ENCODE data around the gene PDCD2L. TPM values are rescaled to one million over a fixed set of nuclear protein-coding genes. Genes with fewer than 3 reads are reported as not detected.

Gene PDCD2L
- total RNA-seq, 1 experiment from 2014 or later = 33.2 TPM

GRCh38 chr19:34391813-34392212 is 12.4 kb upstream of the PDCD2L start:
- H3K4me3 ChIP-seq (ENCODE audit: low read depth, low read length) = no peak overlapping the region
- no peaks in the 10 kb centered on the region for H3K4me1 ChIP-seq
- H3K9me3 ChIP-seq = no peaks in the 10 kb centered on the region
- intact Hi-C loops (cut with micrococcal nuclease; ENCODE audit: unreplicated experiment) = no loop called here
- CTCF ChIA-PET = no interaction called here
- no TSS peak for BruUV-seq (replicated peaks)
- Mint-ChIP-seq H3K4me1 (ENCODE audit: low read depth, unreplicated experiment) (no peaks in the 10 kb centered on the region), H3K36me3 (ENCODE audit: insufficient read depth, unreplicated experiment) (peaks cover 24% of the 10 kb centered on the region), H3K9me3 (ENCODE audit: unreplicated experiment) (no peaks in the 10 kb centered on the region), H3K27ac (ENCODE audit: unreplicated experiment) (no peak overlapping the region), H3K27me3 (ENCODE audit: insufficient read depth, unreplicated experiment) (no peaks in the 10 kb centered on the region), H3K4me3 (ENCODE audit: unreplicated experiment) (no peak overlapping the region)
- no peaks in the 10 kb centered on the region for H3K27me3 ChIP-seq (replicated peaks; ENCODE audit: control insufficient read depth, insufficient read depth, low read length)
- POLR2A ChIA-PET = no interaction called here
- H3K36me3 ChIP-seq (ENCODE audit: control insufficient read depth, insufficient read depth, low read length) = peaks cover 7% of the 10 kb centered on the region; the same call in 1 of the 2 replicates
- no peak for DNase-seq
- TF ChIP-seq, protein P1, sequence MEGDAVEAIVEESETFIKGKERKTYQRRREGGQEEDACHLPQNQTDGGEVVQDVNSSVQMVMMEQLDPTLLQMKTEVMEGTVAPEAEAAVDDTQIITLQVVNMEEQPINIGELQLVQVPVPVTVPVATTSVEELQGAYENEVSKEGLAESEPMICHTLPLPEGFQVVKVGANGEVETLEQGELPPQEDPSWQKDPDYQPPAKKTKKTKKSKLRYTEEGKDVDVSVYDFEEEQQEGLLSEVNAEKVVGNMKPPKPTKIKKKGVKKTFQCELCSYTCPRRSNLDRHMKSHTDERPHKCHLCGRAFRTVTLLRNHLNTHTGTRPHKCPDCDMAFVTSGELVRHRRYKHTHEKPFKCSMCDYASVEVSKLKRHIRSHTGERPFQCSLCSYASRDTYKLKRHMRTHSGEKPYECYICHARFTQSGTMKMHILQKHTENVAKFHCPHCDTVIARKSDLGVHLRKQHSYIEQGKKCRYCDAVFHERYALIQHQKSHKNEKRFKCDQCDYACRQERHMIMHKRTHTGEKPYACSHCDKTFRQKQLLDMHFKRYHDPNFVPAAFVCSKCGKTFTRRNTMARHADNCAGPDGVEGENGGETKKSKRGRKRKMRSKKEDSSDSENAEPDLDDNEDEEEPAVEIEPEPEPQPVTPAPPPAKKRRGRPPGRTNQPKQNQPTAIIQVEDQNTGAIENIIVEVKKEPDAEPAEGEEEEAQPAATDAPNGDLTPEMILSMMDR (IDR thresholded peaks at IDR 0.05; ENCODE audit: insufficient read depth in 1 of 2, low read depth in 1 of 2, low read length in 1 of 2, severe bottlenecking in 1 of 2, unreplicated experiment in 1 of 2) = no peak

GRCh38 chr19:34393031-34393430 is 11.2 kb upstream of the PDCD2L start:
- no peak for DNase-seq
- H3K4me1 Mint-ChIP-seq (ENCODE audit: low read depth, unreplicated experiment) = no peaks in the 10 kb centered on the region
- H3K36me3 Mint-ChIP-seq (ENCODE audit: insufficient read depth, unreplicated experiment) = peaks cover 25% of the 10 kb centered on the region
- TF ChIP-seq, protein P1 (IDR thresholded peaks at IDR 0.05; ENCODE audit: insufficient read depth in 1 of 2, low read depth in 1 of 2, low read length in 1 of 2, severe bottlenecking in 1 of 2, unreplicated experiment in 1 of 2) = no peak
- peaks cover 7% of the 10 kb centered on the region; the same call in 1 of the 2 replicates for H3K36me3 ChIP-seq (ENCODE audit: control insufficient read depth, insufficient read depth, low read length)
- H3K9me3 ChIP-seq = no peaks in the 10 kb centered on the region
- H3K9me3 Mint-ChIP-seq (ENCODE audit: unreplicated experiment) = no peaks in the 10 kb centered on the region
- no peak overlapping the region for H3K4me3 ChIP-seq (ENCODE audit: low read depth, low read length)
- no peak overlapping the region for H3K4me3 Mint-ChIP-seq (ENCODE audit: unreplicated experiment)
- no peaks in the 10 kb centered on the region for H3K27me3 ChIP-seq (replicated peaks; ENCODE audit: control insufficient read depth, insufficient read depth, low read length)
- ChIA-PET POLR2A (no interaction called here), CTCF (no interaction called here)
- H3K4me1 ChIP-seq = no peaks in the 10 kb centered on the region
- intact Hi-C loops (cut with micrococcal nuclease; ENCODE audit: unreplicated experiment) = no loop called here
- H3K27ac Mint-ChIP-seq (ENCODE audit: unreplicated experiment) = no peak overlapping the region
- no TSS peak for BruUV-seq (replicated peaks)
- no peaks in the 10 kb centered on the region for H3K27me3 Mint-ChIP-seq (ENCODE audit: insufficient read depth, unreplicated experiment)

GRCh38 chr19:34393629-34394028 is 10.6 kb upstream of the PDCD2L start:
- H3K4me3 ChIP-seq (ENCODE audit: low read depth, low read length) = no peak overlapping the region
- H3K27me3 ChIP-seq (replicated peaks; ENCODE audit: control insufficient read depth, insufficient read depth, low read length) = no peaks in the 10 kb centered on the region
- BruUV-seq (replicated peaks) = no TSS peak
- no peaks in the 10 kb centered on the region for H3K4me1 ChIP-seq
- CTCF ChIA-PET = no interaction called here
- H3K4me3 Mint-ChIP-seq (ENCODE audit: unreplicated experiment) = no peak overlapping the region
- DNase-seq = no peak
- no peaks in the 10 kb centered on the region for H3K9me3 Mint-ChIP-seq (ENCODE audit: unreplicated experiment)
- peaks cover 4% of the 10 kb centered on the region; the same call in 1 of the 2 replicates for H3K36me3 ChIP-seq (ENCODE audit: control insufficient read depth, insufficient read depth, low read length)
- no peaks in the 10 kb centered on the region for H3K9me3 ChIP-seq
- no peaks in the 10 kb centered on the region for H3K4me1 Mint-ChIP-seq (ENCODE audit: low read depth, unreplicated experiment)
- intact Hi-C loops (cut with micrococcal nuclease; ENCODE audit: unreplicated experiment) = no loop called here
- H3K36me3 Mint-ChIP-seq (ENCODE audit: insufficient read depth, unreplicated experiment) = peaks cover 24% of the 10 kb centered on the region
- H3K27ac Mint-ChIP-seq (ENCODE audit: unreplicated experiment) = no peak overlapping the region
- POLR2A ChIA-PET = no interaction called here
- TF ChIP-seq, protein P1 (IDR thresholded peaks at IDR 0.05; ENCODE audit: insufficient read depth in 1 of 2, low read depth in 1 of 2, low read length in 1 of 2, severe bottlenecking in 1 of 2, unreplicated experiment in 1 of 2) = no peak
- no peaks in the 10 kb centered on the region for H3K27me3 Mint-ChIP-seq (ENCODE audit: insufficient read depth, unreplicated experiment)
